H9 (cell line): Measurements from ENCODE around the gene SEPTIN5. TPM values are rescaled to one million over a fixed set of nuclear protein-coding genes. Genes with fewer than 3 reads are reported as not detected.

ENCODE experiments used
- DNase-seq: peaks from one replicate; pipeline ENCODE4 v3.0.0-alpha.2; 2017
- H2AFZ ChIP-seq: one replicate; pipeline ENCODE4 v1.6.1; 2013; ENCODE audit warnings: mild to moderate bottlenecking, low read length, control low read depth, moderate library complexity
- H2AK5ac ChIP-seq: 2 replicates; pipeline ENCODE4 v1.6.1; 2013; ENCODE audit warnings: low read length, control low read depth, mixed read lengths; ENCODE audit not compliant: insufficient read length
- H2BK120ac ChIP-seq: one replicate; pipeline ENCODE4 v1.6.1; 2013; ENCODE audit warnings: low read depth, mild to moderate bottlenecking, low read length, control low read depth, inconsistent platforms; ENCODE audit not compliant: poor library complexity, severe bottlenecking
- H2BK12ac ChIP-seq: 2 replicates; pipeline ENCODE4 v1.6.1; 2013; ENCODE audit warnings: low read length, control low read depth, mixed read lengths, low read depth; ENCODE audit not compliant: insufficient read length
- H2BK15ac ChIP-seq: 2 replicates; pipeline ENCODE4 v1.6.1; 2013; ENCODE audit warnings: low read depth, low read length, control low read depth
- H2BK20ac ChIP-seq: one replicate; pipeline ENCODE4 v1.6.1; 2013; ENCODE audit warnings: low read depth, mild to moderate bottlenecking, low read length, control low read depth, inconsistent platforms; ENCODE audit not compliant: poor library complexity, severe bottlenecking
- H2BK5ac ChIP-seq: 2 replicates; pipeline ENCODE4 v1.6.1; 2013; ENCODE audit warnings: low read length, control low read depth, mixed read lengths; ENCODE audit not compliant: insufficient read length
- H3K14ac ChIP-seq: 2 replicates; pipeline ENCODE4 v1.6.1; 2013; ENCODE audit warnings: low read length, control low read depth; ENCODE audit not compliant: insufficient read depth
- H3K18ac ChIP-seq: 2 replicates; pipeline ENCODE4 v1.6.1; 2013; ENCODE audit warnings: low read depth, mild to moderate bottlenecking, mixed read lengths, low read length, control low read depth; ENCODE audit not compliant: insufficient read length
- H3K23ac ChIP-seq: 2 replicates; pipeline ENCODE4 v1.6.1; 2013; ENCODE audit warnings: low read length, control low read depth, mixed read lengths, low read depth; ENCODE audit not compliant: insufficient read length
- H3K23me2 ChIP-seq: 2 replicates; pipeline ENCODE4 v1.6.1; 2013; ENCODE audit warnings: low read depth, mild to moderate bottlenecking, mixed read lengths, low read length, control low read depth; ENCODE audit not compliant: insufficient read length, poor library complexity, severe bottlenecking
- H3K27ac ChIP-seq: 2 replicates; pipeline ENCODE4 v1.5.1; 2013; ENCODE audit warnings: low read length, control low read depth, mixed read lengths, low read depth; ENCODE audit not compliant: insufficient read length
- H3K27me3 ChIP-seq: 2 replicates; pipeline ENCODE4 v1.6.1; 2013; ENCODE audit warnings: low read length, control low read depth, inconsistent platforms; ENCODE audit not compliant: insufficient read depth
- H3K4ac ChIP-seq: 2 replicates; pipeline ENCODE4 v1.6.1; 2013; ENCODE audit warnings: low read depth, mild to moderate bottlenecking, control low read depth, inconsistent platforms, low read length, moderate library complexity
- H3K4me1 ChIP-seq: 2 replicates; pipeline ENCODE4 v1.6.1; 2013; ENCODE audit warnings: low read length, control low read depth, inconsistent platforms; ENCODE audit not compliant: insufficient read depth
- H3K4me2 ChIP-seq: 2 replicates; pipeline ENCODE4 v1.6.1; 2013; ENCODE audit warnings: low read length, control low read depth, mixed read lengths; ENCODE audit not compliant: insufficient read length, insufficient read depth
- H3K56ac ChIP-seq: 2 replicates; pipeline ENCODE4 v1.6.1; 2013; ENCODE audit warnings: low read depth, mild to moderate bottlenecking, mixed read lengths, low read length, control low read depth; ENCODE audit not compliant: insufficient read length
- H3K79me1 ChIP-seq: 2 replicates; pipeline ENCODE4 v1.6.1; 2013; ENCODE audit warnings: low read depth, mild to moderate bottlenecking, moderate library complexity, low read length, control low read depth, inconsistent platforms; ENCODE audit not compliant: insufficient read depth, poor library complexity, severe bottlenecking
- H3K79me2 ChIP-seq: 2 replicates; pipeline ENCODE4 v1.6.1; 2013; ENCODE audit warnings: low read length, control low read depth, inconsistent platforms; ENCODE audit not compliant: insufficient read depth
- H3K9ac ChIP-seq: 2 replicates; pipeline ENCODE4 v1.6.1; 2013; ENCODE audit warnings: low read length, control low read depth, mixed read lengths; ENCODE audit not compliant: insufficient read length; ENCODE audit errors: extremely low read depth
- H3K9me3 ChIP-seq: one replicate; pipeline ENCODE4 v1.6.1; 2013; ENCODE audit warnings: low read depth, low read length, inconsistent platforms; ENCODE audit not compliant: control insufficient read depth
- H3T11ph ChIP-seq: one replicate; pipeline ENCODE4 v1.6.1; 2013; ENCODE audit warnings: mild to moderate bottlenecking, low read length, control low read depth, inconsistent platforms
- H4K20me1 ChIP-seq: one replicate; pipeline ENCODE4 v1.6.1; 2013; ENCODE audit not compliant: control insufficient read depth, insufficient read length, insufficient read depth
- H4K5ac ChIP-seq: 2 replicates; pipeline ENCODE4 v1.6.1; 2013; ENCODE audit warnings: low read depth, mild to moderate bottlenecking, mixed read lengths, low read length, control low read depth; ENCODE audit not compliant: insufficient read length
- H4K8ac ChIP-seq: replicated peaks from 2 replicates; pipeline ENCODE4 v1.6.1; 2013; ENCODE audit warnings: low read length, control low read depth, mixed read lengths, low read depth; ENCODE audit not compliant: insufficient read length
- H4K91ac ChIP-seq: 2 replicates; pipeline ENCODE4 v1.6.1; 2013; ENCODE audit warnings: low read depth, mild to moderate bottlenecking, moderate library complexity, mixed read lengths, low read length, control low read depth; ENCODE audit not compliant: insufficient read length
- H3K27ac Mint-ChIP-seq, 3 experiments: 2 replicates in 2 of 3; 3 replicates in 1 of 3; pipeline ENCODE4 v1.8.0; 2020 to 2021; ENCODE audit warnings: mixed read lengths in 3 of 3, mild to moderate bottlenecking in 1 of 3, moderate library complexity in 1 of 3
- H3K27me3 Mint-ChIP-seq: 2 replicates; pipeline ENCODE4 v1.8.0; 2021; ENCODE audit warnings: low read depth, mild to moderate bottlenecking, moderate library complexity, mixed read lengths
- H3K36me3 Mint-ChIP-seq, 3 experiments: 2 replicates in 2 of 3; 3 replicates in 1 of 3; pipeline ENCODE4 v1.8.0; 2020 to 2021; ENCODE audit warnings: low read depth in 3 of 3, mixed read lengths in 3 of 3; ENCODE audit not compliant: insufficient read depth in 1 of 3
- H3K4me1 Mint-ChIP-seq, 2 experiments: 2 replicates each; pipeline ENCODE4 v1.8.0; 2020; ENCODE audit warnings: mixed read lengths in 2 of 2
- H3K4me3 Mint-ChIP-seq, 2 experiments: 2 replicates in 1 of 2; 3 replicates in 1 of 2; pipeline ENCODE4 v1.8.0; 2020 to 2021; ENCODE audit warnings: mild to moderate bottlenecking in 2 of 2, mixed read lengths in 2 of 2, moderate library complexity in 1 of 2
- H3K9me3 Mint-ChIP-seq, 2 experiments: 2 replicates in 1 of 2; 3 replicates in 1 of 2; pipeline ENCODE4 v1.8.0; 2020; ENCODE audit warnings: mild to moderate bottlenecking in 2 of 2, mixed read lengths in 2 of 2, moderate library complexity in 1 of 2
- WGBS: extraction: QIAGEN DNeasy Blood & Tissue Kit; methylation state at CpG from one replicate; pipeline ENCODE4 v1.1.7; 2013; ENCODE audit warnings: missing lambda C conversion rate, low lambda C conversion rate, mixed read lengths; ENCODE audit not compliant: insufficient read length; ENCODE audit errors: extremely low coverage; 5-methylcytosine and 5-hydroxymethylcytosine counted together
- total RNA-seq: library from RNA; stranded (reverse); gene quantifications from 2 replicates; pipeline ENCODE4 v1.2.1, GENCODE V29; 2021
- TF ChIP-seq, protein P1 (sequence below): fragments of 200-600 bp; sonication (generic); conservative IDR thresholded peaks from 3 replicates; pipeline ENCODE4 v1.8.0; 2021; ENCODE audit warnings: antibody characterized with exemption, mild to moderate bottlenecking

Gene SEPTIN5
- total RNA-seq, 1 experiment from 2014 or later = 17.8 TPM

DNA sequence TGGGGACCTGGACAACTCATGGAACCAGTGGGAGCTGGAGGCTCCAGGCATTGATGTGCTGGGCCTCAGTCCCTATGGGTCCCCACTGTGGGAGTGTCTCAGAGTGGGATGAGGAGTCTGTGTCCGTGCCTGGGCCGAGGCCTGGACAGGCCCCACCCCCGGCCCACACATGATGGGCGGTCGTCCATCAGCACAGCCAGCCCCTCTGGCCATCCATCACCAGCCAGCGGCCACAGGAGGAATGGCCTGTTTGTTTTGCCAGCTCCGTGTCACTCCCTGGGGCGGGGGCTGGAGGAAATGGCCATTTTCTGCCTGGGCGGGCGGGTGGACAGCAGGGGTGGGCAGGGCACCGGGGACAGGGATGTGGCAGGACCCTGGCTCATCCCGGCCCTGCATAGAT lies 33.2 kb downstream of the SEPTIN5 start:
- Histone ChIP-seq H3K14ac (no peak overlapping the region), H3K23me2 (no peaks in the 10 kb centered on the region), H2AK5ac (no peak overlapping the region), H4K8ac (no peak overlapping the region), H3K56ac (no peak overlapping the region), H3K79me1 (no peaks in the 10 kb centered on the region), H2BK12ac (no peak overlapping the region), H3K27me3 (no peaks in the 10 kb centered on the region; the same call in 1 of the 2 replicates), H2BK15ac (no peak overlapping the region), H4K91ac (no peak overlapping the region), H3K23ac (no peak overlapping the region), H4K5ac (no peak overlapping the region), H3K18ac (no peak overlapping the region), H2AFZ (no peak overlapping the region), H3K4me2 (no peak overlapping the region), H3K9ac (no peak overlapping the region), H4K20me1 (no peaks in the 10 kb centered on the region), H3K27ac (no peak overlapping the region), H3K79me2 (no peaks in the 10 kb centered on the region), H3K9me3 (no peaks in the 10 kb centered on the region), H2BK20ac (no peak overlapping the region), H2BK120ac (no peak overlapping the region), H3T11ph (no peak overlapping the region), H3K4ac (no peak overlapping the region), H2BK5ac (no peak overlapping the region), H3K4me1 (no peaks in the 10 kb centered on the region)
- H3K9me3 Mint-ChIP-seq = no peaks in the 10 kb centered on the region; a peak in 1 of 5 replicates
- DNase-seq = no peak
- no peaks in the 10 kb centered on the region for H3K36me3 Mint-ChIP-seq
- H3K27ac Mint-ChIP-seq = no peak overlapping the region
- peaks cover 23% of the 10 kb centered on the region for H3K27me3 Mint-ChIP-seq
- no CpG with 5 or more reads among the region's 12 CpGs for WGBS
- no peak overlapping the region for H3K4me3 Mint-ChIP-seq
- H3K4me1 Mint-ChIP-seq = peaks cover 7 to 19% of the 10 kb centered on the region in 2 experiments
- TF ChIP-seq, protein P1, sequence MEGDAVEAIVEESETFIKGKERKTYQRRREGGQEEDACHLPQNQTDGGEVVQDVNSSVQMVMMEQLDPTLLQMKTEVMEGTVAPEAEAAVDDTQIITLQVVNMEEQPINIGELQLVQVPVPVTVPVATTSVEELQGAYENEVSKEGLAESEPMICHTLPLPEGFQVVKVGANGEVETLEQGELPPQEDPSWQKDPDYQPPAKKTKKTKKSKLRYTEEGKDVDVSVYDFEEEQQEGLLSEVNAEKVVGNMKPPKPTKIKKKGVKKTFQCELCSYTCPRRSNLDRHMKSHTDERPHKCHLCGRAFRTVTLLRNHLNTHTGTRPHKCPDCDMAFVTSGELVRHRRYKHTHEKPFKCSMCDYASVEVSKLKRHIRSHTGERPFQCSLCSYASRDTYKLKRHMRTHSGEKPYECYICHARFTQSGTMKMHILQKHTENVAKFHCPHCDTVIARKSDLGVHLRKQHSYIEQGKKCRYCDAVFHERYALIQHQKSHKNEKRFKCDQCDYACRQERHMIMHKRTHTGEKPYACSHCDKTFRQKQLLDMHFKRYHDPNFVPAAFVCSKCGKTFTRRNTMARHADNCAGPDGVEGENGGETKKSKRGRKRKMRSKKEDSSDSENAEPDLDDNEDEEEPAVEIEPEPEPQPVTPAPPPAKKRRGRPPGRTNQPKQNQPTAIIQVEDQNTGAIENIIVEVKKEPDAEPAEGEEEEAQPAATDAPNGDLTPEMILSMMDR = no peak
